Astrocyte of the cerebellum (primary cell): ENCODE data around the gene MYH9.

ENCODE experiments used
- DNase-seq: peaks from one replicate; pipeline ENCODE4 v3.0.0-alpha.2; 2011; ENCODE audit warnings: low read depth
- H3K4me3 ChIP-seq: 2 replicates; pipeline ENCODE4 v1.5.1; 2011; ENCODE audit warnings: mild to moderate bottlenecking, low read depth, low read length, moderate library complexity
- in situ Hi-C: cut with HindIII; loops from 2 replicates; pipeline ENCODE4 v1.10.0; 2017; ENCODE audit warnings: low sequenced_read_pairs
- TF ChIP-seq, protein P1 (sequence below): IDR thresholded peaks from 2 replicates; pipeline ENCODE4 v1.5.1; 2012; ENCODE audit warnings: low read length, low read depth, moderate library complexity, mild to moderate bottlenecking; ENCODE audit errors: missing control alignments

MYH9 gene

DNA sequence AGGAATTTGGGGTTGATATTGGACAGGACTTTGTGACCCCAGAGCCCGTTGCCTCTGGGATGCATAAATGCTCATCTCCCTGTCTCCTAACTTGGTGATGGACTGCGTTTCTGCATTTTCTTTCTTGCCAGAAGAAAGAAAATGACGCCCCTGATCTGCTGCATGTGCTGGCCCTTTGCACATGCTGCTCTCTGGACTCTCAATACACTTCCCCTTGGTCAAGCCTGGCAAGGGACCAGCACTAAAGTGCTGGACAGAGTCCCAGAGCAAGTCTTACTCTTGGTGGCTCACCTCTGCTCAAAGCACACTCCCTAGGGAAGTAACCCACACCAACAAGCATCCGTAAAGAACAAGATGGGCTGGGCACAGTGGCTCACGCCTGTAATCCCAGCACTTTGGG lies 40.7 kb downstream of the MYH9 start:
- no peak for DNase-seq
- H3K4me3 ChIP-seq = no peak overlapping the region
- in situ Hi-C loops = no loop called here
- TF ChIP-seq, protein P1, sequence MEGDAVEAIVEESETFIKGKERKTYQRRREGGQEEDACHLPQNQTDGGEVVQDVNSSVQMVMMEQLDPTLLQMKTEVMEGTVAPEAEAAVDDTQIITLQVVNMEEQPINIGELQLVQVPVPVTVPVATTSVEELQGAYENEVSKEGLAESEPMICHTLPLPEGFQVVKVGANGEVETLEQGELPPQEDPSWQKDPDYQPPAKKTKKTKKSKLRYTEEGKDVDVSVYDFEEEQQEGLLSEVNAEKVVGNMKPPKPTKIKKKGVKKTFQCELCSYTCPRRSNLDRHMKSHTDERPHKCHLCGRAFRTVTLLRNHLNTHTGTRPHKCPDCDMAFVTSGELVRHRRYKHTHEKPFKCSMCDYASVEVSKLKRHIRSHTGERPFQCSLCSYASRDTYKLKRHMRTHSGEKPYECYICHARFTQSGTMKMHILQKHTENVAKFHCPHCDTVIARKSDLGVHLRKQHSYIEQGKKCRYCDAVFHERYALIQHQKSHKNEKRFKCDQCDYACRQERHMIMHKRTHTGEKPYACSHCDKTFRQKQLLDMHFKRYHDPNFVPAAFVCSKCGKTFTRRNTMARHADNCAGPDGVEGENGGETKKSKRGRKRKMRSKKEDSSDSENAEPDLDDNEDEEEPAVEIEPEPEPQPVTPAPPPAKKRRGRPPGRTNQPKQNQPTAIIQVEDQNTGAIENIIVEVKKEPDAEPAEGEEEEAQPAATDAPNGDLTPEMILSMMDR = no peak

DNA sequence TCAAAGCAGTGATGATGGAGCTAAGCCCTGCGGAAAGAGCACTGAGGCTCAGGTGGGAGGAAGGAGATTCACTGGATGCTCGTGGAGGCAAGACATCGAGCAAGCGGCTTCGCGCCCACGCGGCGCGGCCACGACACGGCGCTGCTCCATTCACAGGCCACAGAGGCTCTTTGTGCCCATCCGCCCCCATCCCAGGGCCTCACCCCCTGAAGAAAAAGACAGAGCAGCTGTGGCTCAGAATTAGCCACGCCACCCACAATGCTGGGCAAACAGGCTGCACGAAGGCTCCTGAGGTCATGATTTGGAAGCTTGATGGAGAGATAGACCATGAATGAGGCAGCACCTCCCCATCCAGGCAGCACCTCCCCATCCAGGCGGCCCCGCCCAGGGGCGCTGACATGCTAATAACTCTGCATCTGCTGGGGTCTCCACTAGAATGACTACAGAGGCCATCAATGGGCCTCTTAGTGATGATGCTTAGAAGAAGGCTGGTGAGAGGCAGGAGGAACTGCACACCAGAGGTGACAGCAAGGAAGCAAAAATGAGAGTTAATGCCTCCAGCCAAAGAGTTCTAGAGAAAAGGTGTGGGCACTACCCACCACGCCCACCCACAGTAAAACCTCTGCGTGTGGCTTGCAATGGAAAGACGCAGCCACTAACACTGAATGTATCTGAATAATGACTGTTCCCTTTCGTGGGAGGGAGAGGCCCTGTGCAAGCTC lies 43.5 kb downstream of the MYH9 start:
- DNase-seq = no peak
- in situ Hi-C loops = loop anchor here (5.0 kb wide), 1 partner anchor 98 kb away; no protein-coding TSS in a partner anchor
- H3K4me3 ChIP-seq = no peak overlapping the region
- TF ChIP-seq, protein P1 = no peak

DNA sequence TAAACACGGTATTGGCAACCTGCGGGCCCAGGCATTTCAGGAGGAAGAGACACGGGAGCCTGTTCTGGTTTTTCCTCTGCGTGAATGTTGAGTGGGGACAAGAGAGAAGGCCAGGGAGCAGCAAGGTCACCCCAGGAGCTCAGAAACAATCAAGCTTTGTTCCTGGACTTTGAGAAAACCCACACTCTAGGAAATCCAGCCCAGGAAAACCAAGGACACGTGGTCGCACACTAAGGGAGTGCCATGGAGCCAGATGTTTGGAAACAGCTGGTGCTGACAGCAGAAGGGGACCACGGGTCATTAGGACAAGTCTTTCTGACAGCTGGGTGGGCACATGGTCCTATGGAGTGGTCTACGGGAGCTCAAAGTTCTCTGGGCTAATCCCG lies 44.1 kb downstream of the MYH9 start:
- TF ChIP-seq, protein P1 = no peak
- DNase-seq = no peak
- in situ Hi-C loops = loop anchor here (5.0 kb wide), 1 partner anchor 99 kb away; no protein-coding TSS in a partner anchor
- no peak overlapping the region for H3K4me3 ChIP-seq

DNA sequence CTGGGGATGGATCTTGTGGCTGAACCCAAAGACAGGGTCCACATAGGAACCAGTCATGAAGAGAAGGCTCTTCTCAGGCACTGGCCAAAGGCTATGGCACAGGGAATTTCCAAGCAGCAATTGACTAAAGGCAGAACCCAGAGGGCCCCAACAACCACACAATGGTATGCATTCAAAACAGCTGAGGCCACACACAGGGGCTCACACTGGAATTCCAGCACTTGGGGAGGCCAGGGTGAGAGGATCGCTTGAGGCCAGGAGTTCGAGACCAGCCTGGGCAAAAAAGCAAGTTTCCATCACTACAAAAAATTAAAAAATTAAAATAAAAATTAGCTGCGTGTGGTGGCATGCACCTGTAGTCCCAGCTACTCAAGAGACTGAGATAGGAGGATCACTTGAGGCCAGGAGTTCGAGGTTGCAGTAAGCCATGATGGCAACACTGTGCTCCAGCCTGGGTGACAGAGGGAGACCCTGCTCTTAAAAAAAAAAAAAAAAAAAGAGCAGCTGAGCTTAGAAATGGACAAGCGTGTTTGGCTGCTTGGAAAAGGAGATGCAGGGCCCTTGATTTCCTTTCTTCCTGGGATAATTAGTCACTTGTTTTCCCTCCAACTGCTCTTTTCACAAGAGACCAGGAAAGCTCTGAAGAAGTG lies 44.6 kb downstream of the MYH9 start:
- DNase-seq = no peak
- TF ChIP-seq, protein P1 = no peak
- in situ Hi-C loops = loop anchor here (5.0 kb wide), 1 partner anchor 99 kb away; no protein-coding TSS in a partner anchor
- no peak overlapping the region for H3K4me3 ChIP-seq

DNA sequence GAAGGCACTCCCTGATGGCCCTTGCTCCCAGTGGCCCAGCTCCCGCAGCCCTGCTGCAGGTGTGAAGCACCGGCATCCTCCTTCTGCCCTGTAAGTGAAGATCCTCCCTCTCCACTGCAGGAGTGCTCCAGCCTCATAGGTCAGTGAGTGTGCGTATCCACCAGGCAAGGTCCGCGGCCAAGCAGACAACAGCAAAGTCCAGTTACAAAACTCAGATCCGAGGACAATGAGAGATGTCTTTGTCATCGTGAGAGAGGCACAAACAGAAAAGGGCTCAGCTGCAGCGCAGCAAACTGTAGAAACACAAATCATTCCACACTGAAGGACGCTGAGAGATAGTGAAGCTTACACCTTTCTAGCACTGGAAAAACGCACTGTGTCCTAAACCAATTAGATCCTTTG lies 46.1 kb downstream of the MYH9 start:
- in situ Hi-C loops = loop anchor here (5.0 kb wide), 1 partner anchor 101 kb away; no protein-coding TSS in a partner anchor
- DNase-seq = no peak
- TF ChIP-seq, protein P1 = no peak
- no peak overlapping the region for H3K4me3 ChIP-seq

DNA sequence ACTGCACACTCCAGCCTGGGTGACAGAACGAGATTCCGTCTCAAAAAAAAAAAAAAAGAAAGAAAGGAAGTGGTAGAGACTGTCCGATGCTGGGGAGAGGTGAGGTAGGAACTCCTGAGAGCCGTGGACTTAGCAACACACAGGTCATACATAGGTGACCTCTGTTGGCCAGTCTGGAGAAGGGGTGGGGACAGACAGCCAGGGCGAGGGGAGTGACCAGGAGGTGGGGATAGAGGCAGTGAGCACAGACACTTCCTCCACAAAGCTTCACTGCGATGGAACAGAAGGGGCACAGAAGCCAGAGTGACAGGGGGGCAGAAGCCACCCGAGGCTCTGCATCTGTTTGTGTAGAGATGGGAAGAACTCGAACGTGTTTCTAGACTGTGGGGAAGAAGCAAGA lies 47.1 kb downstream of the MYH9 start:
- DNase-seq = no peak
- TF ChIP-seq, protein P1 = no peak

More for the DNA sequence above, 47.1 kb downstream of the MYH9 start:
- in situ Hi-C loops = loop anchor here (5.0 kb wide), 1 partner anchor 102 kb away; no protein-coding TSS in a partner anchor
- H3K4me3 ChIP-seq = no peak overlapping the region
